GM21723 (cell line): ENCODE results near the gene SYT14.
"Not testable (repeated sequence)": the region's sequence is repeated elsewhere in the genome, so short reads cannot be mapped to it uniquely, and the experiment has no call there.

Experiments
- ATAC-seq: cut with Tn5 transposase; IDR thresholded peaks from one replicate; pipeline ENCODE4 v1.9.1; 2021; ENCODE audit warnings: mild to moderate bottlenecking, moderate library complexity; ENCODE audit not compliant: unreplicated experiment

The SYT14 gene

GRCh38 chr1:210104103-210104502 lies 166.1 kb downstream of the SYT14 start:
- ATAC-seq, result no peak

GRCh38 chr1:210112906-210113305 lies 174.9 kb downstream of the SYT14 start:
- ATAC-seq, result not testable (repeated sequence)

GRCh38 chr1:210117198-210117597 lies 179.2 kb downstream of the SYT14 start:
- ATAC-seq, result no peak

- ATAC-seq, result no peak
Measured at GRCh38 chr1:210117681-210118170, 179.7 kb downstream of the SYT14 start.

GRCh38 chr1:210123383-210123782 lies 185.4 kb downstream of the SYT14 start:
- ATAC-seq, result no peak

- ATAC-seq, result no peak
Measured at GRCh38 chr1:210123924-210124589, 186.0 kb downstream of the SYT14 start.

- ATAC-seq, result no peak
Measured at GRCh38 chr1:210124736-210125135, 186.7 kb downstream of the SYT14 start.

GRCh38 chr1:210125143-210125542 lies 187.1 kb downstream of the SYT14 start:
- no peak for ATAC-seq

GRCh38 chr1:210129092-210129491 lies 191.1 kb downstream of the SYT14 start:
- ATAC-seq, result no peak

GRCh38 chr1:210129759-210130158 lies 191.7 kb downstream of the SYT14 start:
- ATAC-seq, result no peak

GRCh38 chr1:210132582-210132981 lies 194.6 kb downstream of the SYT14 start:
- ATAC-seq, result no peak

- ATAC-seq, result no peak
Measured at GRCh38 chr1:210143465-210144062, 205.5 kb downstream of the SYT14 start.

GRCh38 chr1:210144736-210145135 lies 206.7 kb downstream of the SYT14 start:
- ATAC-seq, result no peak

- ATAC-seq, result no peak
Measured at GRCh38 chr1:210151052-210151672, 213.1 kb downstream of the SYT14 start.

GRCh38 chr1:210159211-210159610 lies 221.2 kb downstream of the SYT14 start:
- no peak for ATAC-seq

- ATAC-seq, result no peak
Measured at GRCh38 chr1:210170220-210170619, 232.2 kb downstream of the SYT14 start.

- no peak for ATAC-seq
Measured at GRCh38 chr1:210174133-210174532, 236.1 kb downstream of the SYT14 start.

- no peak for ATAC-seq
Measured at GRCh38 chr1:210185063-210185462, 247.0 kb downstream of the SYT14 start.

- not testable (repeated sequence) for ATAC-seq
Measured at GRCh38 chr1:210187849-210188606, 250.0 kb downstream of the SYT14 start.

GRCh38 chr1:210189426-210189825 lies 251.4 kb downstream of the SYT14 start:
- ATAC-seq, result no peak

- ATAC-seq, result no peak
Measured at GRCh38 chr1:210195635-210196160, 257.7 kb downstream of the SYT14 start.
